NCI-H748 (cell line): ENCODE results near the gene SYDE2.
"Not testable (repeated sequence)": the region's sequence is repeated elsewhere in the genome, so short reads cannot be mapped to it uniquely, and the experiment has no call there.

Experiments used
- DNase-seq: peaks from one replicate; lab custom pipeline; 2025; ENCODE audit not compliant: unreplicated experiment; lab: John Stamatoyannopoulos, UW

The SYDE2 gene

DNA sequence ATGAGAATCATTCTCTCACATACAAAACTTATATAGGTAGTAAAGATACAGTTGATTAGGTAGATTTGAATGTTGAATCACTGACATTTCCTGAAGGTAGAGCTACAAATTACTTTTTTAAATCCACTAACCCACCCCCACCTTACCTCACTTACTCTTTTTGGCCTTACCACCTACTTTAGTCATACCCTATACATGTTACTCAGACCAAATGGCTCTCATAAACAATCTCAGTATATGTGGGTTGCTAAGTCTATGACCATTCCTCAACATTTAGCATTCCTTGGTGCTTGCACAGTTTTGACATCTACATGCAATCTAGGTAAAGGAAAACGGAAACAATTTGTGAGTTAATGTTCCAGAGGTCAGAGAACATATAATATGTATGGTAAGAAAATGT is 26.3 kb downstream of the SYDE2 start:
- DNase-seq, result no peak

GRCh38 chr1:85172684-85173337 is 28.0 kb downstream of the SYDE2 start:
- no peak for DNase-seq

- DNase-seq, result no peak
Measured at GRCh38 chr1:85171721-85172120, 29.1 kb downstream of the SYDE2 start.

DNA sequence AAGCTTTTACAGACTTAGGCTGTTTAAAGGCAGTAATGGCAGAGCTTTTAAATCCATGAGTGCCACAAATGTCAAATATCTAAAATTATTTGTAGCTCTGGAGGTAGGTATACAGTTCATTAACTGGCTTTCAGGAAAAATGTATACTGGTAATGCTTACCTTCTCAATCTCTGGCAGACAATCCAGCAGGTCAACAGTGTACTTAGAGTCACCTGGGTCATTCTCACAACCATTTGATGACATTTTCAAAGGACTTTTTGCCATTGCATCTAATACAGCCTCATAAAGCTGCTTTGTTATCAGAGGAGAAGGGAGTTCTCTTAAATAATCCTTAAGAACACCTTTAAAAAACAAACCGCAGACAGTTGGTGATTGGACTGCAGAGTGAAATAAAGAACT is 31.9 kb downstream of the SYDE2 start:
- DNase-seq, result no peak

DNA sequence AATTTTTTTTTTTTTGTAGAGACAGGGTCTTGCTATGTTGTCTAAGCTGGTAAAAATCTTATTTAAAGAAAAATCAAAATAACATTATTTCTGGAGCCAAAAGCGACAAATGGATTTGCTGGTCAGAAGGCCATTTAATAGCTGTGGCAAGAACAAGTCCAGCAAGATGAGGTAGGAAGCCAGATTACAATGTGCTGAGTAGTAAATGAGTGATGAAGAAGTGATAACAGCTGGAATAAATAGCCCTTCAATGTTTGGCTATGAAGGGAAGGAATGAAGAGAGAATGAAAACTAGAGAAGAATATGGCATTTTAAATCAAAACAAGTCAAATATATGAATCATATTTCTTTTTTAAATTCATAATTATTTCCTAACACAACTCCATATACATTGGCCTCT is 34.5 kb downstream of the SYDE2 start:
- no peak for DNase-seq

GRCh38 chr1:85158910-85159309 is 41.9 kb downstream of the SYDE2 start:
- no peak for DNase-seq

GRCh38 chr1:85157436-85157835 is 43.4 kb downstream of the SYDE2 start:
- DNase-seq, result no peak

- no peak for DNase-seq
Measured at GRCh38 chr1:85153149-85153891, 47.5 kb downstream of the SYDE2 start.

- DNase-seq, result no peak
Measured at GRCh38 chr1:85151446-85151845, 49.4 kb downstream of the SYDE2 start.

GRCh38 chr1:85149805-85150204 is 51.0 kb downstream of the SYDE2 start:
- no peak for DNase-seq

GRCh38 chr1:85148524-85149250 is 52.1 kb downstream of the SYDE2 start:
- no peak for DNase-seq

DNA sequence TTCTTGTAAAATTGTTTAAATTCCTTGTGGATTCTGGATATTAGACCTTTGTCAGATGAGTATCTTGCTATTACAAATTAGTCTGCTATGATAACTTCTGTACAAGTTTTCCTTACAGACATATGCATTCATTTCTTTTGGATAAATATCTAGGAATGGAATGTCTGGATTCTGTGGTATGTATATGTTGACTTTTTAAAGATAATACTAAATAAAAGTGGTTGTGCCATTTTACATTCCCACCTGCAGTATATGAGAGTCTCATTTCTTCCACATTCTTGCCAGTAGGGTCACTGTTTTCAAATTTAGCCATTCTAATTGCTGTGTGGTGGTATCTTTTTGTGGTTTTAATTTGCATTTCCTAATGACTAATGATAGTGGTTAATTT is 53.9 kb downstream of the SYDE2 start:
- no peak for DNase-seq

- not testable (repeated sequence) for DNase-seq
Measured at GRCh38 chr1:85146298-85146971, 54.4 kb downstream of the SYDE2 start.

- no peak for DNase-seq
Measured at GRCh38 chr1:85144351-85144750, 56.5 kb downstream of the SYDE2 start.

GRCh38 chr1:85142753-85143152 is 58.1 kb downstream of the SYDE2 start:
- no peak for DNase-seq

GRCh38 chr1:85138439-85138838 is 62.4 kb downstream of the SYDE2 start:
- DNase-seq, result not testable (repeated sequence)

GRCh38 chr1:85137660-85138059 is 63.2 kb downstream of the SYDE2 start:
- peak; percentile 94 for DNase-seq

DNA sequence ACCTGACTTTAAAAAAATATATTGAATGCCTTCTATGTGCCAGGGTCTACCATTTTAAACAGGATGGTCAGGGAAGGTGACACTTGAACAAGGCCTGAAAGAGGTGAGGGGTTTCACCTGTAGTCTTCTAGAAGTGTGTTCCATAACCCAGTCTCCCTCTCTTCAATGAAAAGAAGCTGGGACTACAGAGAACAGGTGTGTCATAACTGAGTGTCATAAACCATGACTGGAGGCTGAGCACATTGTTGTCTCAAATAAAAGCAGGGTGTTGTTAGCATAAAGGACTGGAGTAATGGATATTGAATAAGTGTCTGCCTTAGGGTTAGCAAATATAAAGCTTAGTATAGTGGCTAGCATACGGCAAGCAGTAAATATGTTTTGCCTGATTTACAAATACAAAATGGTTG is 65.4 kb downstream of the SYDE2 start:
- peak; percentile 93 for DNase-seq

DNA sequence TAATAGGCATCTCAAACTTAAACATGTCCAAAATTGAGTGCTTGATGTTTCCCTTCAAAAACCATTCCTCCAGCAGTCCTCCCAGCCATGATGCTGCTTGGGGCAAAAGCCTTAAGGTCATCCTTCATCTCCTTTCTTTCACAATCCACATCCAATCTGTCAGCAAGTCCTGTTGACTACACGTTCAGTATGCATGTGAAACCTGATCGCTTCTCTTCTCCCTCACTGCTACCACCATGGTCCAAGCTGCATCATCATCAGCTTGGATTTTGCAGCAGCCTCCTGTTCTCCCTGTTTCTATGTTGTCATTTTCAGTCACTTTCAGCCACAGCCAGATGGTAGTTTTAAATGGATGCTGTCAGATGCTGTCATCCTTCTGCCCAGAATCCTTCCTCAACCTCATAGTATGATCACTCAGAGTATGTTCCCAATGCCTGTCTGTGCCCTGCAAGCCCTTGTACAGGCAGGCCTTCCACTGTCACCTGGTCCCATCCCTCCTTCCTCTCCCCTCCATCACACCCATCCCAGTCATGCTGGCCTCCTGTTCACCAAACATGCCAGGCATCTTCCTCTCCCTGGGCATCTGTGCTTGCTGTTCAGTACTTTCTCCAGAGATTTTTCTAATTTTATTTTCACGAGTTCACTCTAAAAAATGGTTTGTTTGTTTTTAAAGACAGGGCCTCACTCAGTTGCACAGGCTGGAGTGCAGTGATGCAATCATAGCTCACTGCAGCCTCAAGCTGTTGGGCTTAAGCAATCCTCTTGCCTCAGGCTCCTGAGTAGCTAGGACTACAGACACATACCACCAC is 66.0 kb downstream of the SYDE2 start:
- DNase-seq, result peak; percentile 36

- DNase-seq, result no peak
Measured at GRCh38 chr1:85133565-85134159, 67.2 kb downstream of the SYDE2 start.
